EL (cell line): ENCODE results near the gene RASGRF1.
A peak's percentile ranks its signal among the peaks of the same experiment; 100 is the strongest.
"Not testable (repeated sequence)": the region's sequence is repeated elsewhere in the genome, so short reads cannot be mapped to it uniquely, and the experiment has no call there.

Experiments used
- DNase-seq: peaks from one replicate; pipeline ENCODE4 v3.0.0-alpha.2; 2016

The RASGRF1 gene

DNA sequence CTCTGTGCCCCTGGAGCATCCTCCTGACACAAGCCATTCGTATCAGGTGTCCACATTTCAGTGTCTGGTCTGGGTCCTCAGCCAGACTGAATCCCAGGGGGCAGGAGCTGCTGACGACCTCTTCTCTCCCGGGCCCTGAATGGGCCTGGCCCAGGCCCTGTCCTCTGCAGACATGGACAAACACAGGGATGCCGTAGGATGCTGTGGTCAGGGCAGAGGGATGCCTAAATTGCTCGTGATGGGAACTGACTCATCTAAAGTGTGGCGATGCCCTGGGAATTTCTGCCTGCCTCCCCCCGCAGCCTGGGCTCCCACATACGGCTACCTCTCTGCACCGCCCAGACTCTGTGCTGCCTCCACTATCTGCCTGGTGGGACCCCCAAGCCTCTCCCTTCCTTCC lies 87.3 kb downstream of the RASGRF1 start:
- peak; percentile 85 for DNase-seq

DNA sequence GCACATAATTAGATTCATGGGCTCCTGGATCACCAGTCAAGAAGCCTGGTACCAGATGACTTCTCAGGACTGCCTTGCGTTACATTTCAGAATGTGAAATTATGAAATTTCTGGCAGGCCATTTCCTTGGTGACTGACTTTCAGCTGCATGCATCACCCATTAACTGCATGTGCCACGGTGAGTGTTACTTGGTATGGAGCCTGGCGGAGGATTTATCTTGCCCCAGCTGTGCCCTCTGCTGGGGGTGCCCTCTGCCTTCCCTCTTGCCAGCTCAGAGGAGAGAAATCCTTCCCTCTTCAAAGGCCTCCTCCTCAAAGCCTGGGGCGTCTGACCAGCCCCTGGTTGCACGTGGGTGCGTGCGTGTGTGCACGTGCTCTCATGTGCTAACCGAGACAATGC lies 88.0 kb downstream of the RASGRF1 start:
- DNase-seq: peak; percentile 56

DNA sequence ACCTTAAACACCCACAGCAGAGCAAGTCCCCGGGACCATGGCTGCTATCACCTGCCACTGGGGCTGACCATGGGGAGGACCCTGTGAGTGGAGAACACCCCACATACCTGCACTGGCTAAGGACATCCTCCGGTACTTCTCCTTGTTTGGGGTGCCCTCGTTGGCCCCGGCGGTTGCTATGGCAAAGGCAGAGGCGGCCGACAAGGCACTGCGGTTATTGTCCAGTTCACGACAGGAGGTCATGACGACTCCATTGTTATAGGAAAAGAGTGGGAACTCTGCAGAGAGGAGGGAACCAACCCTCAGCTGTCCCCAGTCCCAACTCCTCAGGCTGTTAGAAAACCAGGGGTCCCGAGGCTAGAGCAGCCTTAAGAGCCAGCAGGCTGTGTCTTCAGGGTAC lies 90.9 kb downstream of the RASGRF1 start:
- no peak for DNase-seq

DNA sequence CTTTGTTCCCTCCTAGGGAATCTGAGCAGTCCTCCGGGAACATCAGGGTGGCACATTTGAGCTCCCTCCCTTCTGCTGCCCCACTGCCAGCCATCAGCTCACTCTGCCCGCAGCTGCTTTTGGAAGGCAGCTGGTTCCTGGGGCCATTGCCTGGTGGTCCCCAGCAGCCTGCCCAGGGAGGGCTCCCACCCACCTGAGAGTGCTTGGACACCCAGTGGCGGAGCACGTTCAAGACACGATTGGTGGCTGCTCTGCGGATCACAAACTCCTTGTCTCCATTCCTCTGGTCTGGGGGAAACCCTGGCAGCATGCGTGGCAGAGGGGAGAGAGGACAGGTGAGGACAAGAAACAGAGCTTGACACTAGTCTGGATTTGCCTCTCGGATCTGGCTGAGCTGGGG lies 92.1 kb downstream of the RASGRF1 start:
- no peak for DNase-seq

DNA sequence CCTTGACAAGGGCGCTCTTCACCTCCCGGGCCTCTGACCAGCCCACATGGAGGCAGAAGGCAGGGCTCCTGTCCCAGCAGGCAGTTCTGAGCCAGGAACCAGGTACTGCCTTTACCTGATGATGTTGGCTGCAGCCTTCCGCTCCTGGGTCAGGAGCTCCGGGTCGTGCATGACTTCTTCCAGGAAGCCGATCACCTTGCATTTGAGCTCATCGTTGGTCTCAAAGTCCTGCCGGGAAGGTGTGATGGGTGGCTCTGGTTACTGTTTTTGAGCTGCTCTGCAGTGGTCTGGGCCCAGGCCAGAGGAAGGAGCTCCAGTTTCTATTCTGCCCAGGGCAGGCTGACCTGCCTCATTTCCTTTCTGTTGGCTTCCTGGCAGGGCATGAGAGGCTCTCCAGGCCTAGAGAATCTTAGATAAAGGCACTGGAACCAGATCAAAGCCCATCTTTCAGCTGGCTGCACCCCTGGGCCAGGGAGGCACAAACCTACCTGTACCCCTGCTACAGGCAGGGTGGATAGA lies 92.5 kb downstream of the RASGRF1 start:
- DNase-seq: no peak

DNA sequence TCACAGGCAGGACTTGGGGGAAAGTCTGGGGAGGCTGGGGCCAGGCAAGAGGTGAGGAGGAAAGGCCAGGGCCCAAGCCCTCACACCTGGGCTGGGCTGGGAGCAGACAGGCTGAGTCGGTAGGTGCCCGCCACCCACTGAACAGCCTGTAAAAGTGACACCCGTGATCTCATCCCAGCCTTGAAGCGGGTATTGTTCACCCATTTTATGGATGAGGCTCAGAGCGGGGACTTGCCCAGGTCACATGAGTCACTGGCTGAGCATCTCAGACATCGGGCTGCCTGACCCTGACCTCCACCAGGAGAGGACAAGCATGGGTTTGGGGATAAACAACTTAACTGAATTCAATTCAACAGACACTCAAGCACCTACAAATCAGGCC lies 93.7 kb downstream of the RASGRF1 start:
- DNase-seq: peak; percentile 55

DNA sequence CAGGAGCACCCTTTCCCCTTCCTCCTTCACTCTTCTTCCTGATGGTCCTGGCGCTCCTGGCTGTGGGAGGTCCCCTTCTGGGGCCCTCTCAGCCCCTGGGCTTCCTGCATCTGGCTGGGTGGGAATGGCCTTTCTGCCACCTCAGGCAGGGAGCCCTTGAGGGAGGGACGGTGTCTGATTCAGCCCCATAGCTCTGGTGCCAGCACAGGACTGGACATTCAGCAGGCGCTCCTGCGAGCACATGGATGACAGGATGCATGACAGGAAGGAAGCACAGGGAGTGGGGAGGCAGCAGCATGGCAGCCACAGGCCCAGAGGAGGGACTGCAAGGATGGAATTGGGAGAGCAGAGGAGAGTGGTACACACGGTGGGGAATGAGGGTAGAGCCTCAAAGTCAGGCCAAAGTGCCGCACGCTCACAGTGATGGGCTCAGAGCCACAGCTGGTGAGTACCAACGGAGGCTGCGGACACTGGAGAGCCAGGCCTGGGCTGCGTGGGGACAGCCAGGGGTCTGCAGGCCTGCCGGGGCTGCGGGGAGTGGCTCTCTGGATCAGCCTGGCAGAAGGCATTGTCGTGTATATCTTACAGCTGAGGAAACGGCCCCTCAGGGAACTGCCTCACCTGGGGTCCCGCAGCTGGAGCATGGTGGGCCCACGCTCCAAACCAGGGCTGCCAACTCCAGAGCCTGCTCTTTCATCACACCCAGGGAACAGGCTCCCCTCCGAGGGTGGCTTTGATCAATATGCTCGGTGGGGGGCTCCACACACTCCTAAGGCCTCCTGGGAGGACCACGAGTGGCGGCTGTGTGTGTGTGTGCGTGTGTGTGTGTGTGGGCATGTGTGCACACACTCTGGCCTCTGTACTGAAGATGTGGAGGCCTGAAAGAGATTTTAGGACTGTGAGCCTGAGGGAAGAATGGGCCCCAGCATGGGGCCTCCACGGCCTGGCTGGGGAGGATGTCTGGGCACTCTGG lies 94.4 kb downstream of the RASGRF1 start:
- no peak for DNase-seq

DNA sequence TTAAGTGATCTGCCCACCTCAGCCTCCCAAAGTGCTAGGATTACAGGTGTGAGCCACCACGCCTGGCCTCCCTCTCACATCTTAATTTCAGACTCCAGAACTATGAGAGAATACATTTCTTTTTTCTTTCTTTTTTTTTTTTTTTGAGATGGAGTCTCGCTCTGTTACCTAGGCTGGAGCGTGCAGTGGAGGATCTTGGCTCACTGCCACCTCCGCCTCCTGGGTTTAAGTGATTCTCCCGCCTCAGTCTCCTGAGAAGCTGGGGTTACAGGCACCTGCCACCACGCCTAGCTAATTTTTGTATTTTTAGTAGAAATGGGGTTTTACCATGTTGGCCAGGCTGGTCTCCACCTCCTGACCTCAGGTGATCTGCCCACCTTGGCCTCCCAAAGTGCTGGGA lies 95.4 kb downstream of the RASGRF1 start:
- not testable (repeated sequence) for DNase-seq

DNA sequence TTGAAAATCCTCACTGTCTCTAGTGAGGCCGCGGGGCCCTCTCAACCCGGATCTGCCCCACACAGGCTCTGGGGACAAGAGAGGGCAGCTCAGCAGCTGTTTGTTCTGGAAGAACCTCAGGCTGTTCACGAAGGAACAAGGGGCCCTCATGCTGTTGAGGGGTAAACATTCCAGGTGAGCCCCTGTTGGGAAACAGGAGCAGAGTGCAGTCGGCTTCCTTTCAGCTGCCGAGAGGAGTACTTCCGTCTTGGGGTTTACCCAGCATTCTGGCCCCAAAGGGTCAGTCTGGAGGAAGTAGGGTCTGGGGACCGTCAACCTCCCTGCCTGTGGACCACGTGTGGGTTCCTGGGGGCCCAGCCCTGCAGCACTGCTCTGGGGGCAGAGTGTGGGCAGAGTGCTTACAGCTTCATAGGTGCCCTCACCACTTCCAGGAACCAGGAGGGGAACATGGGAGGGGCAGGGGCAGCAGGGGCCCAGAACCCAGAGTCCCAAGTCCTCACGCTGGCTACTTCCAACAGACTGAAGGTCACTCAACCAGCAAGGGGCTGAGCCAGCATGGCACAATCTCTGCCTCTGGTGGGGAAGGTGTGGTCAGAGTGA lies 96.5 kb downstream of the RASGRF1 start:
- DNase-seq: no peak

DNA sequence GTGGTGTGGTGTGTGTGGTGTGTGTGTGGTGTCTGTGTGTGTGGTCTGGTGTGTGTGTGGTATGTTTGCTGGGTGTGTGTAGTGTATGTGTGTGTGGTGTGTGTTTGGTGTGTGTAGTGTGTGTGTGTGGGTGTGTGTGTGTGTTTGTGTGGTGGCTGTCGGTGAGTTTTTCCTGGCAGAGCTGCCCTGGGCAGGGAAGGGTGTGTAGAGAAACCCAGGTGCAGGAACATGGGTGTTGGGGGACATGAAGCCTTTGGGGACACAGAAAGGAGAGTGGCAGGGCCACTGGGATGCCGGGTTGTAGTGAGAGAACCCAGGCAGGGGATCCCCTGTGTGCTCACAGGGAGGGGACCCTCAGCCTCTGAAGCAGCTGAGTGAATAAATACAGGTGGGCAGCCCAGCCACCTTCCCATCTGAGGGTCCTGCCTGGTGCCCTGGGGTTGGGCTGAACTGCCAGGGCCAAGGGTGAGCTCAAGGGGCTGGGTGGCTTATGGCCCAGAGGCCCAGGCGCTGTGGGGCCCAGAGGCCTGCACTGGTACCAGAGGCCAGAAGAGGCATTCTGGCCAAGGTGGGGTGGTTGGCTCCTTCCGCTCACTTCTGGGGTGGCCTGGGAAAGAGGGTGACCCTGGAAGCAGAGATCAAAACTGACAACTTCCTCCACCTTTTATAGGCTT lies 97.2 kb downstream of the RASGRF1 start:
- no peak for DNase-seq

DNA sequence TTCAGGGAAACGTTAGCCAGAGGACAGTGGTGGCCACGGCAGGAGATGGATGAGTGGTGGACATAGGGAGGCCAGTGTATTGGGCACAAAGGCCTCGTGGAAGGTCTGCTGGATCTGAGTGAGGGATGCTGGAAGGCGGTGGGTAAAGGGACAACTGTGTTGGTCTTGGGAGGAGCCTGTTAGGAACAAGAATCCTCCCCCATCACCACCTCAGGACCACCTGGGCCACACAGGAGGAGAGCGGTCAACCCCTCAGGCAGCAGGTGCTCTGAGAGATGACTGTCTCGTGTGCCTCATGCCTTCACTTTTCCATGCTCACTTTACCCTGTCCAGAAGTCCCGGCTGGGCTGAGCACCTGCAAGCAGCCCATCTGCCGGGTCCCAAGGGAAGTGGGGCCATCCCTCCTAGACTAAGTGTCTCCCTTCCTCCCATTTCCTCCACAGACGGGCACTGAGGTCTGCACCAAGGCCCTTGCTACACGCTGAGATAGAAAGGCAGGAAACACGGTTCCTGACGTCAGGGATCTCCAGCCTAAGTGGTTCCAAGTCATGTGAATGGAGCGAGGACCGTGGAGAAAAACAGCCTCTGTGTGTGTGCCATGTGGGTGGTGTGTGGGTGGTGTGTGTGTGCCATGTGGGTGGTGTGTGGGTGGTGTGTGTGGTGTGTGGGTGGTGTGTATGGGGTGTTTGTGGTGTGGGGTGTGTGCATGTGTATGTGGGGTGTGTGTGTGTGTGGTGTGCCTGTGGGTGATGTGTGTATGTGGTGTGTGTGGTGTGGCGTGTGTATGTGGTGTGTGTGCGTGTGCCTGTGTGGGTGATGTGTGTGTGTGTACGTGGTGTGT lies 97.9 kb downstream of the RASGRF1 start:
- DNase-seq: no peak

DNA sequence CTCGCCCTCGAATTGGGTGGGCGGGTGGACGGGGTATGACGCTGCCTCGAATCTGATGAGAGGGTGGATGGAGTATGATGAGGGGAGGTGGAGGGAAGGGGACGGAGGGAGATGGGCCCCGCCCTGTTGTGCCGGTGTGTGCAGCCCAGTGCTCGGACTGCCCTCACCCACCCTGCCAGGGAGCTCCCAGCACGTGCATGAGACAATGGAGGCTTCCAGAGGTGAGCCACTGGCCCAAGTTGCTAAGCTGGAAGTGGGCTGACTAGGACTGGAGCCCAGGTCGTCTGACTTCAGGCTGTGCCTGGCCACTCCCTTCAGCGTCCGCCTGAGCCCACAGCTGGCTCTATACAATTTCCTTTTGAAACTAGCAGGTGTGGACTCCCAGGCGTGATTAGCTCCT lies 98.7 kb downstream of the RASGRF1 start:
- DNase-seq: no peak

DNA sequence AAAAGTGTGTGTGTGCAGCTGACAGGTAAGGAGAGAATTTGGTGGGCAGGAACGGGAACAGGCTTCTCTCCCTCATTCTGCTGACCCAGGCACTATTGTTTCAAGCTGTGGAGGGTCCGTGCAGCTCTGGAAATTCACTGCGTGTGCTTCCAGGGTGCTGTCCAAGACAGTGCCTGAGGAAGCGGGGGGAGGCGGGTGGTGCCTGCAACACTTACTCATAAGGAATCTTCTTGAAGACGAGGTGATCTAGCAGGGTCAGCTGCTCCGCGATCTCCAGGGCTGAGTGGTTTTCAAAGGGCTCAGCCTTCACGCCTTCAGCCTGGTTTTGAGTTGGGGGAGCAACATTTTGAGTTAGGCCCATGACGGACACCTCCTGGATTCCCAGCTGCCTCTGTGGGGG lies 99.1 kb downstream of the RASGRF1 start:
- peak; percentile 75 for DNase-seq

DNA sequence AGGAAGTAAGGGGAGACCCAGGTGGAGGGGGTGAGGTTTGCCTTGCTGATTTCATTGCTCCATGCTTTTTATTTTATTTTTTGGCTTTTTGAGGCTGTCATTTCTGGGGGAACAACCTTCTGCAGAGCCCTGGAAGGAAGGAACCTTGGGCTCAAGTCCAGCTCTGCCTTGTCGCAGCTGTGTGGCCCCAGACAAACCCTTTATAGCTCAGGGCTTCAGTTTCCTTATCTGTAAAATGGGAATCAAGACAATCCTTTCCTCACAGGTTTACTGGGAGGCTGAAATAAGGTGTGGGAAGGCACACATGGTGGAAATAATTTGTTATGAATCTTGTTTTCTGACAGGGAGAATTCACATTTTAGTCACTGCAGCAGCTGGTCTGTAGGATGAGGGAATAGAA lies 100.3 kb downstream of the RASGRF1 start:
- no peak for DNase-seq

DNA sequence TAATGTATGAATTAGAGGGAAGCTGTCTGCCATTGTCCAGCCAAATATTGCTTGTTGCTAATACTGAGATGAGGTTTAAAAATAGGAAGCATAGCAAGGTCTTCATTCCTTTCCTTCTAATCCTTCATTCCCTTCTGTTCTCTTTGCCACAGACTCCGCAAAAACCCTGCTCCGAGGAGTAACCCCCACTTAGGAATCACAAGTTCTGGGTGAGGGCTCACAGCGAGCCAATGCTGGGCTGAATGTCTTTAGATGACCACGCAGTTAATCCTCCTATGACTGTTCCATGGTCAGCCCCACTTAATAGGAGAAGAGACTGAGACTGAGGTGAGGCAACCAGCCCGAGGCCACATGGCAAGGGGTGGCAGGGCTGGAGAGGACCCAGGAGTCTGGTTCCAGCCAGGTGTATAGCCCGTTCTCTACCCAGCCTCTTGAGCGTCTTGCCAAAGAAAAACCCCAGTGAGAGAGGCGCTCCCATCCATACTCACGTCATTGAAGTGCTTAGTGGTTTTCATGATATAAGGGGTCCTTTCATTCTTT lies 100.8 kb downstream of the RASGRF1 start:
- no peak for DNase-seq

DNA sequence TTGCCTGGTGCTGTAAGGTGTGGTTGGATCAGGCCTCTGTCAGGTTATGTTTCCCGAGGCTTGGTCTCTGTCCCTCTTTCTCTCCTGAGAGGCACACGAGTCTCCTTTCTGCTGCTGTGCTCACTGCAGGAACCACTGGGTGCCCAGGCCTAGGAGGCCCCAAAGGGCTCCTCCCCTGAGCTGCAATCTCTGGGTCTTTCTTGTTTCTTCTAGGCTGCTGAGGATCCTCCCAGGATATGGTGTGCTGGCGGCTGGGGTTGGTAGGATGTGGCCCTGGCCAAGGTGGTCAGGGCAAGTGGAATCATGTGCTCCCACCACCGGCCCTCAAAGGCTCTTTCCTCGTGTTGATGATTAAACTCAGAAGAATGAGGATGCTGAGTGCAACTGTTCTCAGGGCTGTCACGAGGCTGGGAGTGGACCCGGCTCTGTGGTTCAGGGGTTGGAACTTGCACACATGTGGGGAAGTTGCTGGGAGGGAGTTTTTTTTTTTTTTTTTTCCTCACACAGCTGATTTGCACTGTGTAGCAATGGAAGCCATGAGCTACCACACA lies 102.1 kb downstream of the RASGRF1 start:
- peak; percentile 99 for DNase-seq

DNA sequence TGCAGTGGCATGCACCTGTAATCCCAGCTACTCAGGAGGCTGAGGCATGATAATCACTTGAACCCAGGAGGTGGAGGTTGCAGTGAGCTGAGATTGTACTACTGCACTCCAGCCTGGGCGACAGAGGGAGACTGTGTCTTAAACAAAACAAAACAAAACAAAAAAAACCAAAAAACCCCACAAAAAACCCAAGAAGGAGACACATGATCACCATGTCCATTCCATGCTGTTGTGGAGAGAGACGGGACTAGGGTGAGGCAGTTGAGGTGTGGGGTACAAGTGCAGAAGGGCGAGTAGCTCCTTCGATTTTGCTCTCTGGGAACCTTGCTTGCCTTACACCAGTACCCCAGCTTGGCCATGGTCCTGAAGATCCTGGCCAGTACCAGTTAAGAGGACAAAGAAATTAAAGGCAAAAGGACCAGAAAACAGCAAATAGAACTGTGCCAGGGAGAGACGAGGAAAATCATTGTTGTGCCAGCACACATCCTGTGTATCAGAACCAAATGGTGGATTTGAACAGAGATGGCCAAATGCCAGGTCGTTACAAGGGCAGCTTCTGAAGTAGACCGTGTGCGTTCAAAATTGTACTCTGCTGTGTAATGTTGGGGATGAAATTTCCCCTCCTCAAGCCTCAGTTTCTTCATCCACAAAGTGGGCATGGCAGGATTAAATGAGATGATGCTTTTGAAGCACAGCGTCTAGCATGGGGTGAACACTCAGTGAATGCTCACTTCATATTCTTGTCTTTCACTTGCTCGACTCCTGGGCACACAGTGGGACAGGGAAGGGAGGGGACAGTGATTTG lies 102.8 kb downstream of the RASGRF1 start:
- DNase-seq: no peak

DNA sequence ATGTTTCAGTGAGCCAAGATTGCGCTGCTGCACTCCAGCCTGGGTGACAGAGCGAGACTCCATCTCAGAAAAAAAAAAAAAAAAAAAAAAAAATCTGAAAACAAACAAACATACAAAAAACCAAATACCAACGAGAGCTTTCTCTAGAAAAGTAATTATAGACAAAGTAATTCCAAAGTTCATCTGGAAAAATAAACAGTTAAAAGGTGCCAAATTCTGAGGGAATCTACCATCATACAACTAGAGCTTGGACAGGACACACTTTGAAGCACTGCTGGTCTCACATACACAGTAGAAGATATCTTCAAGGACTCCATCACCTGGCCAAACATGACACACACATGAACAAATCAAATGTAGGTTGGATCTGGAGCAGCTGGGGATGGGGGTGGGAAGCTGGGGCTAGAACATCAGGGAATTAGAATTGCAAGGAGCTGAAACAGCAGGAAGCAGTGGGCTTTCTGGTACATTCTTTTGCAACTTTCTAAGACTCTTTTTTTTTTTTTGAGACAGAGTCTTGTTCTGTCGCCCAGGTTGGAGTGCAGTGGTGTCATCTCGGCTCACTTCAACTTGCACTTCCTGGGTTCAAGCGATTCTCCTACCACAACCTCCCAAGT lies 104.6 kb downstream of the RASGRF1 start:
- no peak for DNase-seq

DNA sequence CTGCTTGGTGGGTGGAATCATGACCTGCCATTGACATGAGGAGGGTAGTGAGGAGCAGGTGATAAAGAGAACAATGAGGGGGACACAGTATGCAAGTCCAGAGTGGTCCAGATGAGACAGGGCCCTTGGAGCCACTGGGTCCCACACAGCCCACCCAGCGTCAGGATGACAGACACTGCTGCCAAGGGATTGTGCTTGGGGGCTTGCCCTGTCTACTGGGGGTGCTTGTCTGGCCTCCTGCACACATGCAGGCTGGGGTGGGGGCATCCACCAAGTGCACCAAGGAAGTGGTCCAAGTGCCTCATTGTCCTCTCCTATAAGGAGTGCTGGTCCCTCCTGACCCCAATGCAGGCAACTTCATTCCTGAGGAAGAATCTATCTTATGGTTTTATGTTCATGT lies 106.5 kb downstream of the RASGRF1 start:
- no peak for DNase-seq

DNA sequence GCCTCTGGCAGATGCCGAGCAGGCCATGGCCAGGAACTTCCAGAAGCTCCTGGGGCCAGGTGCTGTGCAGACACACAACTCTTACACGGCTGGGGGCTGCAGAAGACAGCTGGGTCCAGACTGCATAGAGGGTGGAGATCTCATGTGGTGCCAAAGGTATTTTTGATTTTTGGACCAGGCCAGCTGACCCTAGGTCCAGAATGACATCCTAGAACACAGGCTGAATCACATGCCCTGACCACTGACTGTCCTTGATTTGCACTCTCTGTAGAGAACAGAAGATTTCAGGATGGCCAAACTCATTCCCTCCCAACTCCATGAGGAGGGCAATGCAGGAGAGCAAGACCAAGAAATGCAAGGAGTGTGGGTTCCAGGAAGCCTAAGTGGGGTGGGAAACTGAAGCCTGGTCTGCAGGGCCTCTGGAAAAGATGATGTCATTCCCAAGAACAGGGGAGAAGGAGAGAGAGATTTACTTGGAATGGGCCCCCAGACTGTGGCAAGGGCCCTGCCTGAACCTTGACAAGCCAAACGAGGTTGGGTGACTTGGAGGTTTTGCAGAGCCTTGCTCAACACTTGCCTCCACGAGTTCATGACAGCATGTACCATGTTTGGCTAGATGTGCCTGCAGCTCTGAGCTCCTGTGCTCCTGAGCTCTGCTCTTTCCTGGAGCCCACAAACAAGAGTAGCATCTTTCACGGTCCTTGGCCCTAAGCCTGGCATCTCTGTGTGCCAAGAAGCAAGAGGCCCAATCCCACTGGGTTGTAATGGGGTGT lies 107.2 kb downstream of the RASGRF1 start:
- DNase-seq: no peak
